Choroid plexus epithelial cell (primary cell): Measurements from ENCODE around the gene DVL1.

ENCODE experiments used
- DNase-seq: peaks from one replicate; pipeline ENCODE4 v3.0.0-alpha.2; 2010; ENCODE audit warnings: low read depth
- H3K4me3 ChIP-seq: 2 replicates; pipeline ENCODE4 v1.5.1; 2011; ENCODE audit warnings: low read depth, mild to moderate bottlenecking, control low read depth, low read length, moderate library complexity
- TF ChIP-seq, protein P1 (sequence below): conservative IDR thresholded peaks from 2 replicates; pipeline ENCODE4 v1.5.1; 2011; ENCODE audit warnings: low read depth, mild to moderate bottlenecking, control low read depth, inconsistent platforms, low read length, moderate library complexity

Gene DVL1

DNA sequence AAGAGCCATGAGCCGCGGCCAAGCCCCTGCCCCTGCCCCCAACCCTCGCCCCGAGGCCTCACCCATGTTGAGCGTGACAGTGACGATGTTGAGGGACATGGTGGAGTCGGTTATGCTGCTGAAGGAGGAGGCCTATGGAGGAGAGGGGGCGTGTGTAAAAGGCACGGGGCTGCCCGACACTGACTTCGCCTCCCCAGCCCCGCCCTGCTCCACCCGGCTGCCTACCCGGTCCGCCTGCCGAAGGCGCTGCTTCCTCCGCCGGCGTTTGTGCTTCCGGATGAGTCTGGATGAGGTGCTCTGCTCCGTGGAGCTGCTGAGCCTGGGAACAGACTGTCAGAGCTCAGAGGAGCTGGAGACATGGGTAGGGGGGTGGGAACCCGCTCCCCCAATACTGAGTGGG, 9.0 kb downstream of the DVL1 start:
- DNase-seq = no peak
- TF ChIP-seq, protein P1, sequence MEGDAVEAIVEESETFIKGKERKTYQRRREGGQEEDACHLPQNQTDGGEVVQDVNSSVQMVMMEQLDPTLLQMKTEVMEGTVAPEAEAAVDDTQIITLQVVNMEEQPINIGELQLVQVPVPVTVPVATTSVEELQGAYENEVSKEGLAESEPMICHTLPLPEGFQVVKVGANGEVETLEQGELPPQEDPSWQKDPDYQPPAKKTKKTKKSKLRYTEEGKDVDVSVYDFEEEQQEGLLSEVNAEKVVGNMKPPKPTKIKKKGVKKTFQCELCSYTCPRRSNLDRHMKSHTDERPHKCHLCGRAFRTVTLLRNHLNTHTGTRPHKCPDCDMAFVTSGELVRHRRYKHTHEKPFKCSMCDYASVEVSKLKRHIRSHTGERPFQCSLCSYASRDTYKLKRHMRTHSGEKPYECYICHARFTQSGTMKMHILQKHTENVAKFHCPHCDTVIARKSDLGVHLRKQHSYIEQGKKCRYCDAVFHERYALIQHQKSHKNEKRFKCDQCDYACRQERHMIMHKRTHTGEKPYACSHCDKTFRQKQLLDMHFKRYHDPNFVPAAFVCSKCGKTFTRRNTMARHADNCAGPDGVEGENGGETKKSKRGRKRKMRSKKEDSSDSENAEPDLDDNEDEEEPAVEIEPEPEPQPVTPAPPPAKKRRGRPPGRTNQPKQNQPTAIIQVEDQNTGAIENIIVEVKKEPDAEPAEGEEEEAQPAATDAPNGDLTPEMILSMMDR = no peak
- no peak overlapping the region for H3K4me3 ChIP-seq

DNA sequence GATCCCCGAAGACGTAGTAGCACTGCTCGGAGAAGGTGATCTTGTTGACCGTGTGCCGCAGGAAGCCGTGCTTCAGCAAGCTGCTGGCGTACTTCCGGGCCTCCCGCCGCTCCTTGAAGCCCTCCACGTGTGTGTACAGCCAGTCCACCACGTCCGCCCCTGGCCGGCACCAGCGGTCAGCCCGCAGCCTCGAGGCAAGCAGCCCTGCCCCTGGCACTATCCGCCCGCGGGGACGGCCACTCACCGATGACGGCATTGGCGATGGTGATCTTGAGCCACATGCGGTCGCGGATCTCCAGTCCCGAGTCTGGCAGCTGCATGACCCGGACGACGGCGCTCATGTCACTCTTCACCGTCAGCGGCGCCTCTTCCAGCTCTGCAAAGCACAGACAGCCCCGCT, 10.9 kb downstream of the DVL1 start:
- DNase-seq = no peak
- TF ChIP-seq, protein P1 = no peak
- H3K4me3 ChIP-seq = no peak overlapping the region

DNA sequence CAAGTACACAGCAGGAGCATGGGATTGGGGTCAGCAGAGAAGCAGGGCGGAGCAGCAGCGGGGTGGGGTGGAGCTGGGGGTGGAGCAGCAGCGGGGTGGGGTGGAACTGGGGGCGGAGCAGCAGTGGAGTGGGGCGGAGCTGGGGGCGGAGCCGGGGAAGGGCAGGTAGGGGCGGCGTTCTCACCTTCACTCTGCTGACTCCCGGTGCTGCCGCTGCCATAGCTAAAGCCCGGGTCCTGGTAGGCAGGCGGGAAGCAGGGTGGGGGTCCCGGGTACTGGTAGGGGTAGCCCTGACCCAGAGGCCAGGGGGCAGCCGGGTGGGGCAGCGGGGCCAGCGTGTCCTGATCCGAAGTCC, 11.4 kb downstream of the DVL1 start:
- no peak for DNase-seq
- TF ChIP-seq, protein P1 = no peak
- H3K4me3 ChIP-seq = no peak overlapping the region

DNA sequence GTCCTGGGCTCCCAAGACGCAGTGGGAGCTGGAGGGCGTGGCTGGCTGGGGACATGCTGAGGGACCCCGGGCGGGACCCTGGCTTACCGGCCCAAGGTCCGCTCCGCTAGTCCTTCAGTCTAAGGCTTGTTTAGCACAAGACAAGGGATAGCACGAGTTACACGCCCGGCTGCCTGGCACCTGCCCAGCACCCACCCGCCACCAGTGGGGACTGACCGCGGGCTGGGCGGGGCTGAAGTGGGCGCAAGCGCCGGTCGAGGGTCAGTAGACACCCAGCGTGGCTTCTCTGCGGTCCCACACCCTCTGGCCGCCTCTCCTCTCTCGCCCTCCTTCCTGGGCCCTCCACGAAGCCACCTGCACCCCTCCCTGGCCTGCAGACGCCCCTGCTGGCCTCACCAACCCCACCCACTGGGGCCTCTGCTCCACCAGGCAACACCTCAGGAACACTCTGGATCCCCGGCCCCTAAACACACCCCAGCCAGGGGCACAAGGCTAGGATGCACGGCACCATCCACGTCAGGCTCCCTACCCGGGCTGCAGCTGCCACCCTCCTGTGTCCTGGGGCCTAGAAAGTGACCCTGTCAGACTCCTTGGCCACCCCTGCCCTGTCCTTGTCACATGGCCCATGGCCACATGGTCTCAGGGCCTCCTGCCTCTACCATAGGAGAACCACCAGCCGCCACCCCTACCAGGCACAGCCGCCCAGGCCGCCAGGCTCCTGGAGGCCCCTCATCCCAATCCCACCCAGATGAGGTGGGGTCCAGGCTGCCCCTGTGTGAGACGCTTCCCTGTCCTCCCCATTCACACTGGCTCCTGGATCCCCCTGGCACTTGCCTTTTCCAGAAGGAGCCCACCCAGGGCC, 12.1 kb downstream of the DVL1 start:
- TF ChIP-seq, protein P1 = no peak
- H3K4me3 ChIP-seq = no peak overlapping the region
- no peak for DNase-seq

DNA sequence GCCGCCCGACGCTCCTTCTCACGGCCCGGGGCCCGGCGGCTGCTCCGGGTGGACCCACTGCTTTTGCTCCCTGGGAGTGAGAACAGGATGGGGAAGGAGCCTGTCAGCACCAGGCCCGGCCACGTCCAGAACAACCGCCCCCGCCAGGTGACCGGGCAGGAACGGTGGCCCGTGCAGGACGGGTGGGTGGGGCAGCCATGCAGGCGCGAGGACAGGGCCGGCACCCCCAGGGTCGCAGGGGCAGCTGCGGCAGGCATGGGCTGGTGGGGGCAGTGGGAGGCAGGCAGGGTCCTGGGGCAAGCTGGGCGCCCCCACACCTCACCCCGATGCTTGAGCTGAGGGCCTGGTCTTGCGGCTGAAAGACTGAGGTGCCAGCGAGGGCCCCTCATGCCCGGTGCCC, 12.8 kb downstream of the DVL1 start:
- no peak for DNase-seq
- no peak overlapping the region for H3K4me3 ChIP-seq
- TF ChIP-seq, protein P1 = no peak

DNA sequence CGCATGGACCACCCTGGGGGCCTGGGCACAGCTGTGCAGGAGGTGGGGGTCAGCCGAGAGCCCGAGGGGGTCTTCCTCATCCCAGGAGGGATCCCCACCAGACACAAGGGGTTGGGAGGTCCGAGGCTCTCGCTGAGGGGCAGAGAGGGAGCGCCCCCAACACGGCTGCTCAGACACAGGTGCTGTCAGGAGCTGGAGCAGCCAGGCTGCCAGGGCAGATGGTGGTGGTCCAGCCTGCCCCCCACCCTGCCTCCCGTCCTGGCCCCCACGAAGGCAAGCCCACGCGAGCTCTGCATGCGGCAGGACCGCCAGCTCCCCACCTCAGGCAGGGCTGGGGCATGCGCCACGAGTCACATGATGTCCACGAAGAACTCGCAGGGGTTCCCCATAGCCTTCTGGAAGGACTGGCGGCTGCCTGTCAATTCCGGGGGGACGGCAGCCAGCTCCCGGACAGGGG, 13.4 kb downstream of the DVL1 start:
- no peak overlapping the region for H3K4me3 ChIP-seq
- DNase-seq = no peak
- TF ChIP-seq, protein P1 = no peak

DNA sequence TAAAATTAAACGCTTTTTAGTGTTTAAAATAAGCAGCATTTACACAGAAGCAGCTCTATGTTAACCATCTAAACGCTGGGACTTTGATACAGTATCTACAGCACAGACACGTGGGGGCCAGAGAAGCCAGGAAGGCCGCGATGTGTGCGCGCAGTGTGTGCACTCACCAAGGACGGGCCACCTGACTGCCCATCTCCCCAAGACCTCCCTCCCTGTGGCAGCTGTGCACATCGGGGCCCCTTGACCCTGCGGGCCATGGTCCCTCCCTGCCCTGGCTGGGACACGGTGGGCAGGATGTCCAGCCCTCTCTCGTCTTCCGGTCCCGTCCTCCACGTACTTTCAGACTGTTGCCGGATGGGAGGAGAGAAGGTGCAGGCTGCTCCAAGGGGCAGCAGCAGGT, 13.9 kb downstream of the DVL1 start:
- H3K4me3 ChIP-seq = no peak overlapping the region
- TF ChIP-seq, protein P1 = no peak
- DNase-seq = no peak
